HG03342 (cell line): ENCODE results near the gene CCDC146.
"Not testable (repeated sequence)": the region's sequence is repeated elsewhere in the genome, so short reads cannot be mapped to it uniquely, and the experiment has no call there.

Experiments
- ATAC-seq: cut with Tn5 transposase; IDR thresholded peaks from one replicate; pipeline ENCODE4 v1.9.1; 2021; ENCODE audit warnings: mild to moderate bottlenecking, moderate library complexity; ENCODE audit not compliant: unreplicated experiment

The CCDC146 gene

GRCh38 chr7:77242554-77242953 is 120.1 kb downstream of the CCDC146 start:
- no peak for ATAC-seq

DNA sequence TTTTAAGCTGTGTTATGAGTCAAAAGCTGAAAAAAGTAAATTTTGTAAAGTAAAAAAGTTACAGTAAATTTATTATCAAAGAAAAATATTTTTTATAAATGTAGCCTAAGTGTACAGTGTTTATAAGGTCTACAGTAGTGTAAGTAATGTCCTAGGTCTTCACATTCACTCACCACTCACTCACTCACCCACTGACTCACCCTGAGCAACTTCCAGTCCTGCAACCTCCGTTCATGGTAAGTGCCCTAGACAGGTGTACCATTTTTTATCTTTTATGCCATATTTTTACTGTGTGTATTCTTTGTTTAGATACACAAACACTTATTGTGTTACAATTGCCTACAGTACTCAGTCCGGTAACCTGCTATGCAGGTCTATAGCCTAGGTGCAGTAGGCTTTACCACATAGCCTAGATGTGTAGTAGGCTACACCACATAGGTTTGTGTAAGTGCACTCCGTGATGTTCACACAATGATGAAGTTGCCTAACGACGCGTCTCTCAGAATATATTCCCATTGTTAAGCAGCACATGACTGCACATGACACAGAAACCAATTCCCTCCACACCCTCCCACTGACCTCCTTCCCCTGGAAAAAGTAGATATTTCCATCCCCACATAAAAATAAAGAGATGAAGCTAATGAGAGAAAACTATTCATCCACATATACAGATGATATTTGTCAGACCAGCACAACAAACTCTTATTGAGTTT is 122.0 kb downstream of the CCDC146 start:
- ATAC-seq, result no peak

GRCh38 chr7:77245015-77245755 is 122.8 kb downstream of the CCDC146 start:
- no peak for ATAC-seq

GRCh38 chr7:77246026-77246640 is 123.7 kb downstream of the CCDC146 start:
- no peak for ATAC-seq

DNA sequence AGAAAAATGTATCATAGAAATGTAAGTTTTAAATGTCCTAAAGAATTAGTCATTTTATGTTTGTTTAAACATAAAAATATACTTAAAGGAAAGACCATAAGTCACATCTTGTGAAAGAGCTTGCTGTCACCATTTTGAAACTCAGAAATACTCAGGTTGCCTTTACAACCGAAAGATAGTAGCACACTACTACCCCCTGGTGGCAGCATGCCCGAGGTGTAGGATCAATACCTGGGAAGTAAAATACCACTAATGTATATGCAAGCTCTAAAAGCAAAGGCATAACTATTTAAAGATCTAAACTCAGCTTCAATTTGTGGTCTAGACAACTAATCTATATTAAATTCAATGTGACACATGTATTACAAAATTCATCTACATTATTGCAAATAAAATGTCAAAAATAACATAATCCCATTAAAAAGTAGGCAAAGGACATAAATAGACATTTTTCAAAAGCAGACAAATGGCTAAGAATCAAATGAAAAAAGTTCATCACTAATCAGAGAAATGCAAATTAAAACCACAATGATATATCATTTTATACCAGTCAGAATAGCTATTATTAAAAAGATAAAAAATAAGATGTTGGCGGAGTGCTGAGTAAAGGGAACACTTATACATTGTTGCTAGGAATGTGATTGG is 124.9 kb downstream of the CCDC146 start:
- peak; percentile 90 for ATAC-seq

- ATAC-seq, result no peak
Observed at GRCh38 chr7:77248154-77248553, 125.7 kb downstream of the CCDC146 start.

- ATAC-seq, result no peak
Observed at GRCh38 chr7:77252506-77252905, 130.1 kb downstream of the CCDC146 start.

GRCh38 chr7:77253151-77253550 is 130.7 kb downstream of the CCDC146 start:
- ATAC-seq, result no peak

- ATAC-seq, result no peak
Observed at GRCh38 chr7:77254429-77254828, 132.0 kb downstream of the CCDC146 start.

DNA sequence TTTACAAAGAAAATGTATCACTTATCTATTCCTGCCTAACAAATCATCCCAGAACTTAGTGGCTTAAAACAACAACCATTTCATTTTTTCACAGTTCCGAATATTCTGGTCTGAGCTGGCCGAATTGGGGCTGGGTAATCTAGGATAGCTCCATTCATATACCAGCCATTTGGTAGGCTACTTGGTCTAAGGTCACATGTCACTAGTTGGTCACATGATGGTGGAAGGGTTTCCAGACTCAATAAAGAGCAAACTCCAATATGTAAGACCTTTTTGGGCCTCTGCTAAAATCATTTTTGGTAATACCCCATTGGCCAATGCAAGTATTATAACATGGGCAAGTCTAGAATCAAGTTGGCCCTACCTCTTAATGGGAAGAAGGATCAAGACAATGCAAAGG is 132.5 kb downstream of the CCDC146 start:
- no peak for ATAC-seq

DNA sequence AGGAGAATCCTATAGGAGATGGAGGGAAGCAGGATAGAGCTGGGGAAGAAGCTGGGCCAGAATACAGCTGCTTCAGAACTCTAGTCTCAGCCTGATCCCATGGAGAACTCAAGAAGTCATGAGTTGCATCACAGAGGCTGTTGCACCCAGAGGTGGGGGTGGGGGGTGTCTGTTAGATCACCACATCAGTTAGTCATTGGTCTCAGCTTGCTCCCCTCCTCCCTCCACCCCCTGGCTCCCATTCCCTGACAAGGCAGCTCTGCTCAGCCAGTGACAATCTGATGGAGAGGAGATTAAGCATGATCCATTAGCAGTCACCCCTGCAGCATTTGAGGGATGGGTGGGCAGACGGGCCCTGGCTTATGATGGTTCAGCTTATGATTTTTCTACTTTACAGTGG is 135.6 kb downstream of the CCDC146 start:
- ATAC-seq, result no peak

GRCh38 chr7:77258593-77258992 is 136.2 kb downstream of the CCDC146 start:
- no peak for ATAC-seq

DNA sequence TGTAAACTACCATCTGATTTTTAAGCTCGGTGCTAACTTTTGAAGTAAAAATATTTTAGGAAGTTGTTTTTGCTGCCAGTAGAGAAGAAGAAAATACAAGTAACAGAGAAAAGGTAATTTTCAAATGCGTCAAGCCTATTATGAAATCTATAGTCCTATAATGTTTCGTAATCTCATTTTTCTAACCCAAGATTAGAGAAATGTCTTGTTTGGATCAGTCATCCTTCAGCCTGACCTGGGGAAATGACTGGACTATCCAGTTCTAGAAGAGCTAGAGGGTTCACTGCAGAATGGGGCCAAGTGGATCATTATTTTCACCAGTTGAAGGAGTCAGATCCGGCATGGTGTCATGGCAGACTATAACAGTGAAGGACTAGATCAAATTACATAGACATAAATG is 139.9 kb downstream of the CCDC146 start:
- ATAC-seq, result no peak

GRCh38 chr7:77265666-77266065 is 143.3 kb downstream of the CCDC146 start:
- no peak for ATAC-seq

GRCh38 chr7:77266291-77266794 is 143.9 kb downstream of the CCDC146 start:
- ATAC-seq, result peak; percentile 70

DNA sequence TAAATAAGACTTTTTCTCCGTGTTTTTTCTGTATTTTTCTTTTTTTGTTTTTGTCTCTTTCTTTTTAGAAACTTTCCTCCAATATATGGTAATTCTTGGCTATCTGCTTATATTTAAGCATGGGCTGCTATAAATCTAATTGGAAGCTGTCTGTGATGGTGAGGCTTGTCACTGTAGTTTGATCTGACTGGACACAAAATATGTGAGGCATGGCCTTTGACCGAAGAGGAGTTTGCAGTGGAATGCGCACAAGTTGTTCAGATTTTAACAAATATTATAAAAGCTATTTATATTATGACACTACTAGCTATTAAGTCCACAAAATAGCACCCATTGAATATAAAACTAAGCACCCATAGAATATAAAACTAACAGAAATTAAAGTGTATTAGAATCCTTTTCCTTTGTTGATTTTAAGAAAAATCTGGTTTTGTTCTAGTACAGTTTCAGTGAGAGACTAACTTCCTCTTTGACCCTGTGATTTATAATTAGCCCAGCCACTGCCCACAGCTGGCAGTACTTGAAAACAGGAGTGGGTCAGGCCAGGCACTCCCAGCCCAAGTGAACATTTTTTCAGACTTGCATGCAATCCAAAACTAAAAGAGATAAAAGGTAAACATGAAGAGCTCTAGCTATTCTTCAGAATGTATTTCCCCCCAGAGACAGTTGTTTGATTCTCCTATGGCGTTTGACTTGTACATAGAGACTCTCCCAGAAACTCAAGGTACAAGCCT is 147.1 kb downstream of the CCDC146 start:
- peak; percentile 62 for ATAC-seq

GRCh38 chr7:77270094-77270480 is 147.7 kb downstream of the CCDC146 start:
- ATAC-seq, result no peak

DNA sequence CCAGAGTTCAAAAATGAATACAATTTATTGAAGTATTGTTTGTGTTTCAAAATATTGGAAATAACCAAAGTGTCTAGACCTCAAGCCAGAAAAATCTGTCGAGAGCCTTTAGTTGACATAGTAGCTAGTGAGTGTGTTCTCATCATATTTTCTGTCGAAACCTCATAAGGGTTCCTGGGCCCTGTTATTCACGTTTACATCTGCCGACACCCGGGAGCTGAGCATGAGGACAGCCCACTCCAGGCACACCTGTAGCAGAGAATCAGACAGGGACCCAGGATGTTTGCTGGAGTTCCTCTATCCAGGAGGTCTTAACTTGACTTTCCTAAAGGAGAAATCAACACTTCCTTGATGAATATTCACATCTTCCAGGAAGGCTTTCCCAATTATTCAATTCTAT is 149.4 kb downstream of the CCDC146 start:
- ATAC-seq, result no peak

DNA sequence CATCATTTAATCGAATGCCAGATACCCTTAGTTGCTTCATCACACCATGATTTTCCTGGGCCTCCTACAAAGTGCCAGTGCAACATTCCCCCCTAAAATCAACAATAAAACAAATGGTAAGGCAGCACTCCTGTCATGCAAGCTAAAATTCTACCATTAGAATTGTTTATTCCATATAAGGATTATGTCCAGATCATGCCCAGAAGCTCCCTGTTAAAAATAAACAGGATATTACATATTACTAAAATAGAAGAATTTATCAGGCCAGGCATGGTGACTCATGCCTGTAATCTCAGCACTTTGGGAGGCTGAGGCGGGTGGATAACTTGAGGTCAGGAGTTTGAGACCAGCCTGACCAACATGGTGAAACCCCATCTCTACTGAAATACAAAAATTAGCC is 153.2 kb downstream of the CCDC146 start:
- not testable (repeated sequence) for ATAC-seq

- ATAC-seq, result no peak
Observed at GRCh38 chr7:77276120-77276519, 153.7 kb downstream of the CCDC146 start.
